H54 (cell line): Measurements from ENCODE around the gene GDA.

Source experiments
- DNase-seq: peaks from one replicate; pipeline ENCODE4 v3.0.0; 2011; ENCODE audit warnings: low spot score, mixed read lengths; ENCODE audit not compliant: insufficient read length
- FAIRE-seq: peaks from 3 replicates; lab custom pipeline; 2011; peaks lifted over from hg19 to GRCh38; lab: Jason Lieb, UNC
- POLR2A ChIP-seq: IDR thresholded peaks from 2 replicates; pipeline ENCODE4 v1.6.1; 2011; ENCODE audit warnings: low read depth, mild to moderate bottlenecking, low read length

Gene GDA

GRCh38 chr9:72137697-72138365 is 11.4 kb upstream of the GDA start:
- TF ChIP-seq POLR2A: no peak
- DNase-seq (no peak), FAIRE-seq (no peak)

GRCh38 chr9:72139226-72139625 is 10.0 kb upstream of the GDA start:
- DNase-seq (no peak), FAIRE-seq (no peak)
- no peak for TF ChIP-seq POLR2A

- DNase-seq: no peak
- FAIRE-seq: no peak
- no peak for TF ChIP-seq POLR2A
These were observed 8.7 kb upstream of the GDA start for GRCh38 chr9:72140586-72140985.

GRCh38 chr9:72141484-72141883 is 7.8 kb upstream of the GDA start:
- no peak for FAIRE-seq
- TF ChIP-seq POLR2A: no peak
- DNase-seq: no peak

GRCh38 chr9:72144756-72145492 is 4.3 kb upstream of the GDA start:
- no peak for FAIRE-seq
- no peak for DNase-seq
- TF ChIP-seq POLR2A: no peak

GRCh38 chr9:72145733-72146505 is 3.3 kb upstream of the GDA start:
- no peak for TF ChIP-seq POLR2A
- DNase-seq: no peak
- FAIRE-seq: no peak

GRCh38 chr9:72147676-72148075 is 1.6 kb upstream of the GDA start:
- TF ChIP-seq POLR2A: no peak
- DNase-seq (no peak), FAIRE-seq (no peak)

GRCh38 chr9:72150127-72150526 is 887 bp downstream of the GDA start:
- no peak for DNase-seq
- no peak for TF ChIP-seq POLR2A
- FAIRE-seq: no peak

GRCh38 chr9:72150661-72151060 is 1.4 kb downstream of the GDA start:
- FAIRE-seq (no peak), DNase-seq (no peak)
- no peak for TF ChIP-seq POLR2A

GRCh38 chr9:72151104-72151503 is 1.9 kb downstream of the GDA start:
- no peak for TF ChIP-seq POLR2A
- DNase-seq (no peak), FAIRE-seq (no peak)

GRCh38 chr9:72154468-72155285 is 5.4 kb downstream of the GDA start:
- no peak for FAIRE-seq
- no peak for DNase-seq
- no peak for TF ChIP-seq POLR2A

- DNase-seq: no peak
- no peak for FAIRE-seq
These were observed 6.1 kb downstream of the GDA start for GRCh38 chr9:72155301-72155700.

GRCh38 chr9:72156586-72156985 is 7.3 kb downstream of the GDA start:
- no peak for TF ChIP-seq POLR2A
- no peak for DNase-seq
- FAIRE-seq: no peak

More at GRCh38 chr9:72155301-72155700, 6.1 kb downstream of the GDA start:
- TF ChIP-seq POLR2A: no peak
